Fibroblast of lung (primary cell): ENCODE results near the gene PPP5C. TPM values are rescaled to one million over a fixed set of nuclear protein-coding genes. Genes with fewer than 3 reads are reported as not detected.
"Not testable (repeated sequence)": the region's sequence is repeated elsewhere in the genome, so short reads cannot be mapped to it uniquely, and the experiment has no call there.

Experiments
- DNase-seq, 2 donors: peaks; one replicate each; pipeline versions ENCODE4 v3.0.0 to v3.0.0-alpha.2; 2010; ENCODE audit warnings: low read depth in 2 of 2
- H2AFZ ChIP-seq: 2 replicates; pipeline ENCODE4 v1.5.1; 2012; ENCODE audit warnings: low read length, control low read depth, inconsistent platforms
- H3K27ac ChIP-seq: 2 replicates; pipeline ENCODE4 v1.5.1; 2011; ENCODE audit warnings: low read length, control low read depth; ENCODE audit not compliant: insufficient read depth
- H3K27me3 ChIP-seq: 2 replicates; pipeline ENCODE4 v1.5.1; 2011; ENCODE audit warnings: mild to moderate bottlenecking, low read length; ENCODE audit not compliant: control insufficient read depth, insufficient read depth
- H3K36me3 ChIP-seq: 2 replicates; pipeline ENCODE4 v1.5.1; 2011; ENCODE audit warnings: low read length; ENCODE audit not compliant: control insufficient read depth, insufficient read depth
- H3K4me1 ChIP-seq: 2 replicates; pipeline ENCODE4 v1.5.1; 2011; ENCODE audit warnings: low read length; ENCODE audit not compliant: control insufficient read depth, insufficient read depth; ENCODE audit errors: extremely low read depth
- H3K4me2 ChIP-seq: 2 replicates; pipeline ENCODE4 v1.5.1; 2011; ENCODE audit warnings: low read length, control low read depth; ENCODE audit not compliant: insufficient read depth; ENCODE audit errors: extremely low read depth
- H3K4me3 ChIP-seq, 4 experiments: fragments of 200-600 bp in 1 of 4; sonication (generic) in 1 of 4; replicated peaks in 1 of 4; 2 replicates each; pipeline ENCODE4 v1.5.1; 2011 to 2016; ENCODE audit warnings: low read length in 4 of 4, low read depth in 3 of 4, mild to moderate bottlenecking in 3 of 4, control low read depth in 2 of 4, inconsistent platforms in 1 of 4, mixed read lengths in 1 of 4; ENCODE audit not compliant: insufficient read depth in 1 of 4; ENCODE audit errors: control extremely low read depth in 1 of 4
- H3K79me2 ChIP-seq: 2 replicates; pipeline ENCODE4 v1.5.1; 2012; ENCODE audit warnings: mild to moderate bottlenecking, low read length, inconsistent platforms; ENCODE audit not compliant: control insufficient read depth, insufficient read depth
- H3K9ac ChIP-seq: 2 replicates; pipeline ENCODE4 v1.5.1; 2011; ENCODE audit warnings: mild to moderate bottlenecking, low read length, control low read depth; ENCODE audit not compliant: insufficient read depth
- H3K9me3 ChIP-seq: 2 replicates; pipeline ENCODE4 v1.5.1; 2012; ENCODE audit warnings: low read depth, low read length; ENCODE audit not compliant: control insufficient read depth, insufficient read depth
- H4K20me1 ChIP-seq: 2 replicates; pipeline ENCODE4 v1.5.1; 2011; ENCODE audit warnings: low read length; ENCODE audit not compliant: control insufficient read depth, insufficient read depth; ENCODE audit errors: extremely low read depth
- EZH2 ChIP-seq: IDR thresholded peaks from 2 replicates; pipeline ENCODE4 v1.5.1; 2012; ENCODE audit warnings: low read length, control low read depth, mild to moderate bottlenecking; ENCODE audit errors: missing control alignments
- polyA plus RNA-seq, 2 donors: library from polyadenylated mRNA; depleted of rRNA in 1 of 2; stranded (reverse) in 1 of 2; unstranded in 1 of 2; fragments of >200 nt; gene quantifications; 2 replicates each; pipeline ENCODE4 v1.2.1, GENCODE V29; 2011 to 2012; ENCODE audit warnings: missing spikeins in 1 of 2
- total RNA-seq: library from RNA; depleted of rRNA; stranded (reverse); fragments of >200 nt; gene quantifications from 2 replicates; pipeline ENCODE4 v1.2.1, GENCODE V29; 2014
- TF ChIP-seq, protein P1 (sequence below), 2 donors: IDR thresholded peaks in 1 of 2; conservative IDR thresholded peaks in 1 of 2; 1 replicate in 1 of 2; 2 replicates in 1 of 2; pipeline ENCODE4 v1.5.1; 2011 to 2012; ENCODE audit warnings: low read length in 2 of 2, control low read depth in 1 of 2, inconsistent platforms in 1 of 2, low read depth in 1 of 2, mild to moderate bottlenecking in 1 of 2

The PPP5C gene
- total and polyA plus RNA-seq, 2 donors (not counting 1 experiment from before 2014, with no cell fraction given), result 46.9 to 94.1 TPM

DNA sequence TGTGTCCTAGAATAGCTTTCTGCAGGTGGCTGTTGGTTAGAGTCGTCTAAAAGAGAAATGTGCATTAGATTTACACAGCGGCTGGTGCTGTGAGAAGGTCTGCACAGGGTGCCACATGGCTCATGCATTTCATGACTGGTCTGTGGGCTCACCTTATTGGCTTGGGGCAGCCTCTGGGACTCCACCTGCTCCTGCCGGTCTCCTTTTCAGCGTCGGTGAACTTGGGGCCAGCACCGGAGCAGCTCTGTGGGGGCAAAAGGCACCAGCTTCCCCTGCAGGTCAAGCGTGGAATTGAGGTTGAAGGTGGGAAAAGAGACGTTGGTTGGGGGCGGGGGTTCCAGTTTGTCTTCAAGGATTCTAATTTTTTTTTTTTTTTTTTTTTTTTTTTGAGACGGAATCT lies 84.9 kb downstream of the PPP5C start:
- Histone ChIP-seq H3K4me2 (no peak overlapping the region), H3K79me2 (no peaks in the 10 kb centered on the region), H3K9me3 (no peaks in the 10 kb centered on the region), H3K4me1 (no peaks in the 10 kb centered on the region), H3K4me3 (no peak overlapping the region), H3K27ac (no peak overlapping the region), H4K20me1 (no peaks in the 10 kb centered on the region), H3K27me3 (no peaks in the 10 kb centered on the region), H3K9ac (no peak overlapping the region), H3K36me3 (no peaks in the 10 kb centered on the region), H2AFZ (no peak overlapping the region)
- TF ChIP-seq, protein P1, sequence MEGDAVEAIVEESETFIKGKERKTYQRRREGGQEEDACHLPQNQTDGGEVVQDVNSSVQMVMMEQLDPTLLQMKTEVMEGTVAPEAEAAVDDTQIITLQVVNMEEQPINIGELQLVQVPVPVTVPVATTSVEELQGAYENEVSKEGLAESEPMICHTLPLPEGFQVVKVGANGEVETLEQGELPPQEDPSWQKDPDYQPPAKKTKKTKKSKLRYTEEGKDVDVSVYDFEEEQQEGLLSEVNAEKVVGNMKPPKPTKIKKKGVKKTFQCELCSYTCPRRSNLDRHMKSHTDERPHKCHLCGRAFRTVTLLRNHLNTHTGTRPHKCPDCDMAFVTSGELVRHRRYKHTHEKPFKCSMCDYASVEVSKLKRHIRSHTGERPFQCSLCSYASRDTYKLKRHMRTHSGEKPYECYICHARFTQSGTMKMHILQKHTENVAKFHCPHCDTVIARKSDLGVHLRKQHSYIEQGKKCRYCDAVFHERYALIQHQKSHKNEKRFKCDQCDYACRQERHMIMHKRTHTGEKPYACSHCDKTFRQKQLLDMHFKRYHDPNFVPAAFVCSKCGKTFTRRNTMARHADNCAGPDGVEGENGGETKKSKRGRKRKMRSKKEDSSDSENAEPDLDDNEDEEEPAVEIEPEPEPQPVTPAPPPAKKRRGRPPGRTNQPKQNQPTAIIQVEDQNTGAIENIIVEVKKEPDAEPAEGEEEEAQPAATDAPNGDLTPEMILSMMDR (conservative IDR thresholded peaks at IDR 0.05 in 1 of 2, IDR thresholded peaks at IDR 0.05 in 1 of 2; ENCODE audit: low read depth in 1 of 2, low read length in 2 of 2), result no peak
- no peak for TF ChIP-seq EZH2
- DNase-seq, result no peak

DNA sequence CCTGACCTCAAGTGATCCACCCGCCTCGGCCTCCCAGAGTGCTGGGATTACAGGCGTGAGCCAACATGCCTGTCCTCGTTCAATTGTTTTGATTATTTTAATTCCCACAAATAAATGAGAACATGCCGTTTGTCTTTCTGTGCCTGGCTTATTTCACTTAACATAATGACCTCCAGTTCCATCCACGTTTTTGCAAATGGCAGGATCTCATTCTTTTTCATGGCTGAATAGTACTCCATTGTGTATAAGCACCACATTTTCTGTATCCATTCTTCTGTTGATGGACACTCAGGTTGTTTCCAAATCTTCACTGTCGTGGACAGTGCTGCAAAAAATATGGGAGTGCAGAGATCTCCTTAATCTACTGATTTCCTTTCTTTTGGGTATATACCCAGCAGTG lies 86.6 kb downstream of the PPP5C start:
- not testable (repeated sequence) for H3K27ac ChIP-seq, H3K9me3 ChIP-seq, H2AFZ ChIP-seq, H3K9ac ChIP-seq, H3K4me2 ChIP-seq, DNase-seq, H3K79me2 ChIP-seq, H4K20me1 ChIP-seq, H3K4me3 ChIP-seq, H3K36me3 ChIP-seq, H3K27me3 ChIP-seq, H3K4me1 ChIP-seq

DNA sequence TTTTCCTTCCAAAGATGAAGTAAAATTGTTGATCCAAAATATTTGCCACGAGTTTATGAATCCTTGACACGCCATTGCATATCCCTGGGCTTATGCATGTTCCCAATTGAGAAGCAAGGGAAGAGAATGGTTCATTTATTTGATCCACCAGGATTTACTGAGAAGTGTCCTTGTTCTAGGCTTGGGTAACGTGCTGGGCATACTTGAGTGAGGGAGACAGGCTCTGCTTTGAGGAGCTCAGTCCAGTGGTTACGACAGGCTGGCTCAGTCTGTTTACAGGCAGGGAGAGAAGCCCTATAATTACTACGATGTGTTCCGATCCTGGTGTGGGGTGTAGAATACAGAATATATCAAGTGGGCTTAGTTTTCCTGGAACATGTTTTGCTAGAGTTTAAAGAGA lies 88.1 kb downstream of the PPP5C start:
- Histone ChIP-seq H4K20me1 (no peaks in the 10 kb centered on the region), H3K27ac (no peak overlapping the region), H3K4me2 (no peak overlapping the region), H3K9ac (no peak overlapping the region), H3K4me1 (no peaks in the 10 kb centered on the region), H3K9me3 (no peaks in the 10 kb centered on the region), H3K4me3 (no peak overlapping the region), H3K27me3 (no peaks in the 10 kb centered on the region), H3K79me2 (no peaks in the 10 kb centered on the region), H2AFZ (no peak overlapping the region), H3K36me3 (no peaks in the 10 kb centered on the region)
- DNase-seq, result no peak
- TF ChIP-seq, protein P1 (conservative IDR thresholded peaks at IDR 0.05 in 1 of 2, IDR thresholded peaks at IDR 0.05 in 1 of 2; ENCODE audit: low read depth in 1 of 2, low read length in 2 of 2), result no peak
- no peak for TF ChIP-seq EZH2

DNA sequence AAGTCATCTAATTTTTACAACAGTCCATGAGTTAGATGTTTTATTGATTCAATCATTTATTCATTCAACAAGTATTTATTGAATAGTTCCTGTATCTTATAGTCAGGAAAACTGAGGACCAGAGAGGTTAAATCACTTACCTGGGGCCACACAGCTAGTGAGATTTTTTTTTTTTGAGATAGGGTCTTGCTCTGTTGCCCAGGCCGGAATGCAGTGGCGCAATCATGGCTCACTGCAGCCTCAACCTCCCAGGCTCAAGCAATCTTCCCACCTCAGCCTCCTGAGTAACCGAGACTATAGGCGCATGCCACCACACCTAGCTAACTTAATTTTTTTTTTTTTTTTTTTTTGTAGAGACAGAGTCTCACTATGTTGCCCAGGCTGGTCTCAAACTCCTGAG lies 88.8 kb downstream of the PPP5C start:
- not testable (repeated sequence) for H3K36me3 ChIP-seq, H3K79me2 ChIP-seq, H4K20me1 ChIP-seq

More for the DNA sequence above, 88.8 kb downstream of the PPP5C start:
- not testable (repeated sequence) for H3K4me3 ChIP-seq, DNase-seq, H3K4me1 ChIP-seq, H3K4me2 ChIP-seq, H3K27ac ChIP-seq, H3K9me3 ChIP-seq, H3K9ac ChIP-seq, H2AFZ ChIP-seq, H3K27me3 ChIP-seq

Other genes with a start within 250 kb of the PPP5C start
- not detected in 2 replicates for gene IGFL3, start 222.4 kb upstream of the PPP5C start, total RNA-seq
- not detected in 2 replicates for gene IGFL3, start 222.4 kb upstream of the PPP5C start, polyA plus RNA-seq
- gene IGFL2, start 198.8 kb upstream of the PPP5C start, total RNA-seq, result not detected in 2 replicates
- not detected in 2 replicates for gene IGFL2, start 198.8 kb upstream of the PPP5C start, polyA plus RNA-seq
- not detected in 2 replicates for gene IGFL1, start 117.3 kb upstream of the PPP5C start, total RNA-seq
- gene IGFL1, start 117.3 kb upstream of the PPP5C start, polyA plus RNA-seq, result not detected in 2 replicates
- gene HIF3A, start 50.0 kb upstream of the PPP5C start, total RNA-seq, result 0.77 and 1.5 TPM in 2 replicates
- gene HIF3A, start 50.0 kb upstream of the PPP5C start, polyA plus RNA-seq, result 0.12 and 0.99 TPM in 2 replicates
- gene CCDC8, start 66.5 kb downstream of the PPP5C start, total RNA-seq, result 13.4 and 17.2 TPM in 2 replicates
- gene CCDC8, start 66.5 kb downstream of the PPP5C start, polyA plus RNA-seq, result 1.9 and 4.8 TPM in 2 replicates
- gene PNMA8C, start 81.8 kb downstream of the PPP5C start, total RNA-seq, result under 0.01 and 0.17 TPM in 2 replicates
- 0.01 and 0.07 TPM in 2 replicates for gene PNMA8C, start 81.8 kb downstream of the PPP5C start, polyA plus RNA-seq
- gene PNMA8A, start 124.5 kb downstream of the PPP5C start, total RNA-seq, result 3.9 and 8.9 TPM in 2 replicates
- gene PNMA8A, start 124.5 kb downstream of the PPP5C start, polyA plus RNA-seq, result 0.45 and 1.4 TPM in 2 replicates
- 1.3 and 1.7 TPM in 2 replicates for gene PNMA8B, start 148.8 kb downstream of the PPP5C start, total RNA-seq
- gene PNMA8B, start 148.8 kb downstream of the PPP5C start, polyA plus RNA-seq, result 0.12 and 0.14 TPM in 2 replicates